Amygdala (tissue), 56 donors: ENCODE measurements around the gene EPS8.

Experiments
- DNase-seq, 56 donors: peaks; one replicate each; lab custom pipeline; 2025; lab: John Stamatoyannopoulos, UW

EPS8 gene

DNA sequence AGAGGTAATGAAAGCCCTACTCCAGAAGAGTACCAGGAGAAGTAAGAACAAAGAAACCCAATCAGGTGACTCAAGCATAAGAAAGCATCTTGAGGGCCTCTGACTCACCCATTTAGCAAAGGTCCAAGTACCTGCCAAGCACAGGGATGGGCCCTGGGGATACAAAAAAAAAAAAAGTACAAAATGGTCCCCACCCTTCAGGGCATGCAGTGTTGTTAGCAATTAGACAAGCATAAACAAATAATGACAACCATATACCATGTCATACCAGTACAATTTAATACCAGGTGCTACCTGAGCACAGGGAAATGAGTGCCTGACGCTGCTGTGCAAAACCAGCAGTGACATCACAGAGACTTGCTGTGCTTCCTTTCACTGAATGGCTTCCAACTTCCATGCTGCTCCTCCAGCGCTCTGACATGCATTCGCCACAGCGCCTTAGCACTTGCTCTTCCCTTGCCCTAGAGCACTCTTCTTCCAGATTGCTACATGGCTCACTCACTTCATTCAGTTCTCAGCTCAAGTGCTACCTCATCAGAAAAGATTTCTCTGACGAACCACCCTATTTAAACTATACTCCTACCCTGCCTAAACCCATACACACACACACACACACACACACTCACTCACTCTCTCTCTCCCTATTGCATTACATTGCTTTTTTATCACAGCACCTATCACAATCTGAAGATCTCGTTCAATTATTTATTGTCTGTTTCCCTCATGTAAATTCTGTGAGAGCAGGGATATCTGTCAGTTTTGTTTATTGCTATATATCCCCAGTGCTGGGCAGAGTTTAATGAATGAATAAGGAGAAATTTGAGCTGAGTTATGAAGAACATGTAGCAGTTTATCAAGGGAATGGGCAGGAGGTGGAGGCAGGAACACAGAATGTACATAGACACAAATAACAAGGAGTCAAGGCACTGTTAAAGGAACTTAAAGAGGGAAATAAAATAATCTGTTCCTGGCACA lies 12.9 kb upstream of the EPS8 start:
- DNase-seq: no peak

DNA sequence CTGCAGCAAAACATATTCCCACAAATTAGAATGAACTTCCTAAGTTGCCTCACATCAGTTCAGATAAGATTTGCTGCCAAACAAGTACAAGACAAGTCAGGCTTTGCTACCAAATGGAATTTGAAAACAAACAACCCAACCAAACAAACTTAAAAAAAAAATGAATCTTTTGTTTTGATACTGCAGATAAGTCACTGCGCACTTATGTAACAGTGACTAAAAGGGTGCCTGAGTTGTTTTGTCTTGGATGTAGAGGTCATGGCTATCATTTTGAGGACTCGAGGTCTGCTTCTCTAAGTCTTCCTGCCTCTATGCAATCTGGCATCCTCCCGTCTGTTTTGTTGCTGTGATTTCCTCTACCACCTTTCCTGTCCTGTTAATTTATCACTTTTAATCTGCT lies 11.1 kb upstream of the EPS8 start:
- DNase-seq: no peak

DNA sequence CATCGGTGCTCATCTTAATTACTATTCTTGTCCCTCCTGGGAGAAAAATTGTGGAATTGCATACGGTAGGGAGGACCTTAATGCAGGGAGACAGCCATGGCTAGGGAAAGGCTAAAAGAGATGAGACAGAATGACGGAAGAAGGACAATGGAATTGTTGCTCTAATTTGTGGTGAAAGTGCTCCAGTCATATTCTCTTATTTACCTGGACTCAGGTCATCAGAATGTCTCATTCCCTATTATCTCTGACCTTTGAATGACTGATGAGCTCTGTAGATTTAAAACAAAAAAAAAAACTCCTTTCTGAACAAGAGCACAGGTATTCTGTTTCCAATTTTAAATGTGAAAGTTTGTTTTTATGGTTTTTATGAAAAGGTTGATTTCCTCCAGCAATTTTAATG lies 8.6 kb upstream of the EPS8 start:
- no peak for DNase-seq

DNA sequence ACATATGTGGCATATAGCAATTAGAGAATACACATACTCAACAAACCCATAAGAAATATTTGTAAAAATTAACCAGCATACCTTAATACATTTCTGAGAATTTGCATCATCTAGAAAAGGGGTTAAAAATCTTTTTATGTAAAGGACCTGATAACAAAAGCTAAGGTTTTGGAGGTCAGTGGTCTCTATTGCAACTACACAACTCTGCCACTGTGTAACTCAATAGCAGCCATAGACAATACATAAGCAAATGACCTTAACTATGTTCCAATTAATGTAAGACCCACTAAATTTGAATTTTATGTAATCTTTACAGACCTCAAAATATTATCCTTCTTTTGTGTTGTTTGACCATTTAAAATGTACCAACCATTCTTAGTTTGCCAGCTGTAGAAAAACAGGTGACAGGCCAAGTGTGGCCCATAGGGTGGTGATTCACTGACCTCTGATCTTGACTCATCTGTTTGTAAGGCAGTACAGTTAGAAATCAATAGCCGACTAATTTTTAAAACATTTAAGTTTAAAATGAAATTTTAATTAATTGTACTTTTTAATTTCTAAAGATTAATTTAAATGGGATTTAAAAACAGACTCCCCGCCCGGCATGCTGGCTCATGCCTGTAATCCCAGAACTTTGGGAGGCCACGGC lies 7.4 kb upstream of the EPS8 start:
- no peak for DNase-seq

DNA sequence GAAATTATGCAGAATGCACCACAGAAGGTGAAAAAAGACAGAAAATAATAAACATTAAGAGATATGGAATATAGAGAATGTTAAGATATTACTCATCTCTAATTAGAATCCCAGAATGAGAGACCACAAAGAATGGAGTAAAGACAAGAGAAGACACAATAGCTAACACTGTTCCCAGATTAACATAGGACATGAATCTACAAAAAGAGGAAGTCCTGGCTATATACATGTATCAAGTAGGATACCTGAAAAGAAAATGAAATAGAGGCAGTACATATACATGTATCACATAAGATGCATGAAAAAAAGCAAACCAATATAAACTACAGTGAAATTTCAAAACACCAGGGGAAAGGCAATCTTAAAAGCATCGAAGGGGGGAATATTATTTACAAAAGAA lies 5.6 kb upstream of the EPS8 start:
- DNase-seq: no peak

DNA sequence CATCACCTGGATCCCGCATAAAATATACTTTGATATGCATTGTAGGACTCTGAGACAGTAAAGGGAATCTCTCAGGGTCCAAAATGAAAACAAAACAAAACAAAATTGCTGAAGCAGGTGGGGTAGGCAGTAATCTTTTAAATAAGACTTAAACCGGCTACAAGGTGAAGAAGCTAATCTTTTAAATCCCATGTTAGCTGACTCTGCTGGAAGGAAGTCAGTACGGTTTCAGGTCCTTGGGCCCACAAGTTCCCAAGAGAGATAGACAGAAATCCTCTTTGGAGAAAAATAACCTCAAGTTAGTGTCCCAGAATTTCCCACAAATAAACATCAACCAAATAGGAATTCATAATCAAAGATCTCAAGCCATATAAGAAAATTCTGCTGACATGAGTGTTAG lies 5.0 kb upstream of the EPS8 start:
- DNase-seq: no peak

DNA sequence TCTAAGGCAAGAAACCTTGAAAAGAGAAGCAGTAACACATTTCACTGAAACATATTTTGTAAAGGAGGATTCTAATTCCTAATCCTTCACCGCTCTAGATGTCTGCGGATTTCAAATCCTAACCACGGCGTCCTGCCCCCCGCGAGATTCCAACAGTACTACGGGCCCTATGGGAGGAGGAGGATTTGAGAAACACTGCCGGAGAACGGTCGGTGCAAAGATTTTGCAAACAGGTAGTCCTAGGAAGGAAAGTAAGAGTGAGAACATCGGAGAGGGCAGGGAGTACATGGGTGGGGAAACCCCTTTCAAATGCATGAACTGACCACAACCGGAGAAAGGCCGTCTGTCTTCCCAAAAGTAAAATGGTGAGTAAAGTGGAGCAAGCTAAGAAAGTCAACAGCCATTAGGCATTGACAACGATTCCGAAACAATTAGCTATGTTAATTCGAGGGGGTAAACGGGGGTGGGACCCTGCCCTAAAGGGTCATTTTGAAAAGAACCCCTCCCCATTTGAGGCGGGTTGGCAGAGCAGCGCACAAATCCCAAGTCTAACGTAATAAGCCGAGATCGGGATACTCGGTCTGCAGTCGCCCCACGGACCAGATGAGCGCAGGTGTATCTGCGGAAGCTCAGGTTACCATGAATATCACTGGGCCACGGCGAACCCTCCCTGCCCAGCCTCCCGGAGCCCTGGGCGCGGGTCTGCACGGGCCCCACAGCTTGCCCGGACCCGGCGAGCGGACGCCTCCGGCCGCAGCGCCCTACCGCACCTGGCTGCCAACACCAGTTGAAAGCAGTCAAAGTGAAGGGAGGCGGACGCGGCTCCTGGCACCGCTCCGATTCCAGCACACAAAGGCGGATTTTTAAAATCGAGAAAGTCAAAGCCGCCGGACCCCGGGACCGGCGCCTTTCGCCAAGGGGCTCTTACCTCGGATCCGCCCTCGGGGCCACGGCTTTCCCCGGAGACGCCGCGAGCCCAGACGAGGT lies 662 bp downstream of the EPS8 start:
- DNase-seq: peak in 27 of 56 donors; percentile 5 to 89 (median 54)

DNA sequence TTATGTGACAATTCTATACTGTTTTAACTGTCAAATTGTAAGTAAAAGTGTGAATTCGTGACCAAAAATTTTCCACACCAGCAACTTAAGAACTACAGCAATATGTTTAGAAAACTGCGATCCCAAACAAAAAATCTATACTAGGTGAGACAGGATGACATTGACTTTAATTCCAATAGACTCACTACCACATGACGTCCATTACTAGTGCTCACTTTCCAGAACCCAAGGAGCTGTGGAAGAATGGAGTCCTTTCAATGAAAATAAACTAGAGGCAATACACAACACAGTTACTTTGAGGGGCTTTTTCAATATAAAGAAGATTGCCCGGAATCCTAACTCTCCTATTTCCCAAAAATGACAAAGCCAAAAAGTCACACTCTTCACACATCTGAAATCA lies 1.4 kb downstream of the EPS8 start:
- DNase-seq: no peak

DNA sequence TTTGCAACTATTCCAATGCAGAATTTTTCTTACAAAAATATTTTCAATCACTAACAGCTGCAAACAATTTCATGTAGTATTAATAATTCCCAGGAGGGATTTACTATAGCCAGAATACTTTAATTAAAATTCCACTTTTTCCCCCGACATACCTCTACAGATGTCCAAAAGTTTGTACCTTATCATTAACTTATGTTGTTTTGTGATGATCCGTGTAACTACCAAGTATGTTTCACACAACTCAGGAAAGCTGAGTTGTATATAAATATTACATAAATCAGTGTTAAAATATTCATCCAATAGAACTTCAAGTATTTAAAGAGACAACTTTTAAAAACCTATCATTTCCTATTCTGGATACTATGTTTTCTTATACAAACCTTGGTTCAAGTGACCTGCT lies 2.4 kb downstream of the EPS8 start:
- DNase-seq: no peak

DNA sequence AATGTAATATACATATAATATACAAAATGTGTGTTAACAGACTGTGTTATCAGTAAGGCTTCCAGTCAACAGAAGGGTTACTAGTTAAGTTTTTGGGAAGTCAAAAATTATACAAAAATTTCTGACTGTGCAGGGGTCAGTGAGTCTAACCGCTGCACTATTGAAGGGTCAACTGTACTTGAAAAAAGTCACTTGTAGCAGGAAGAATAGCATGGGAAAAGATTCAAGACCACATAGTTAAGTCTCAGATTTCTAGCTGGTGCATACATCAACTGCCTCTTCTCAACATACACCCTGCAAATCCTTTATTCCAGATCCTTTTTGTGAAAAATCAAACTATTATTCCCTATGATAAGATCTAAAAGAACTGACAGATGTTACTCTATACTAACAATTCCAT lies 5.9 kb downstream of the EPS8 start:
- DNase-seq: no peak

DNA sequence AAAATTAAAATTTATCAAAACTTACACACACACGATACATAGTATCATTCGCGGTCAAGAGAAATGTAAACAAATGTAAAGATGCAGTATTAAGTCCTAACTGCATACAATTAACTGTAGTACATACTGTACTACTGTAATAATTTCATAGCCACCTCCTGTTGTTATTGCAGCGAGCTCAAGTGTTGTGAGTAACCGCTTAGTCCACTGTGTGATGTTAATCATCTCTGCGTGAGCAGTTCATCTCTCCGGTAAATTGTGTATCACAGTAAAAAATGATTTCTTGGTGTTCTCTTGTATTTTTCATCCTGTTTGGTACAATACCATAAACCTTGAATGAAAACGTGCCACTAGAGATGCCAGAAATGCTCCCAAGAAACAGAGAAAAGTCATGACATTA lies 6.5 kb downstream of the EPS8 start:
- no peak for DNase-seq

DNA sequence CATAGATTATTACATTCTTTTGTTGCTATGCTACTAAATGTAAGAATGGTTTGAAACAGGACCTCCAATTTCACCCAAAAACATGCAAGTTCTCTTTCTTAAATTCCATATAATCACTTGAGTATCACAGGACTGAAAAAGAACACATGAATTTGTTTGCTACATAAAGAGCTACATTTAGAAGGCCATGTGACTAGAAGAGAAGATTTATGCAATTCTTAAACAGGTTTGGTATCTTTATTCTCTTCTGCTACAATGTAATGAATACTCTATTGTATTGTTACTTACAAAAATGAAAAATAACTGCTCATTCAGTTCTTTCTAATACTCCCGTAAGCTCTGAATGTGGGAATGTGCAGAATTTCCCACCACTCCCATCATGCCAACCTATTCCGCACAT lies 9.3 kb downstream of the EPS8 start:
- DNase-seq: no peak

DNA sequence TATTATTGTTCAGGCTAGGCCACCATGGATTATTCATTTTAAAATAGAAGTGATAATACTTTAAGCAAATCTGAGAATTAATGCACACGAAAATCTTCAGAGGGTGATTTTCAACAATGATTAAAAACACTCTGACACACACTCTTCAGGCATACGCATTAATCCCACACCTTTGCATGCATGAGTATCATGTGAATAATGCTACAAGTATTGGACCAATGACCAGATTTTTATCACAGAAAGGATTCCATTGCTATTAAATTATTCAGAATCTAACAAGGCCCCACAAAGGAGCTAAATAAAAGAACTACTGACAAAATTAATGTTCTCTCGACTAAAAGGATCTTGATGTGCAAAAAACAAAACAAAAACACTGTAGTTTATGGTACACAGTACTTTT lies 11.1 kb downstream of the EPS8 start:
- no peak for DNase-seq

DNA sequence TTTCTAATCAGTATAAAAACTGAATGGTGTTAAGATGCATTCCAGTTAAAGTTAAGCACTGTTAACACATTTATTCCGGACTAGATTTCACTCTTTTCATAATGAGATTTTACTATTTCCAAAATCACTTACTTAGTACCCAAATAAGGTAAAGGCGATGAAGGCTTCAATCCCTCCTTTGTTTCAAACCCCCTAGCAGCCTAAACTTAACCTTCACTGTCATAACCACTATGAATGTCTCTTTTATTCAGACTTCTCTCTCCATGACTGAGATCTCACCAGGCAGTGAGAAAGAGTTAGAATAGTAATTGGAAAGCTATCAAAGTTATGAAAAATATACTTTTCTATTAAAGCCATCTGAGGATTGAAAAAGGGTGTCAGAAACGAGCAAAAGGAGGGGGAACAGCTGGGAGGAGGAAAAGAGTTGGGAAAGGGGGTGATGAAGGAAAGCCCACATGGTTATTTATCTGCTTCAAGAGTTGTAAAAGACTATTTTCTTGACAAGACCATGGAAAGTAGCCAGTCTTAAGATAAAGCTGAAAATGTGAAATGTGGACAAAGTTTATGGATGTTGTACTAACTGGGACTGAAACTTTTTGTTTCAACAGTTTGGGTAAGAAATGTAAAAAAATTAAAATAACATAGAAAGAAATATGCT lies 11.7 kb downstream of the EPS8 start:
- no peak for DNase-seq

DNA sequence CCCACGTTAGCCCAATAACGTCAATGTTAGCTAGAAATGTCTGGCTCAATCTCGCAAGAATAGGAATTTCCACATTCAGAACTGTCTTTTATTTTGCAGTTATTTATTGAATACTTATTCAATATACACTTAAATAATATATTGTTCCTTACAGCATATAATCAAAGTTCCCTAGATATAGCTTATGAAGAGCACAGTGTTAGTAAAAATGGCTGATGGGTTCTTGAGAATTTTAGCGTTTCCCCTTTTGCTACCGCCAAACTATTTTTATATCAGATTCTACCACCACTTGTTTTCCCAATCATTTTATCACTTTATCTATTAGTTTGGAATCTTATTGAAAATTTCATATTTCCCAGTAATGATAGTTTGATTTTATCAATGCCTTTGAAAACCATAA lies 12.7 kb downstream of the EPS8 start:
- no peak for DNase-seq

DNA sequence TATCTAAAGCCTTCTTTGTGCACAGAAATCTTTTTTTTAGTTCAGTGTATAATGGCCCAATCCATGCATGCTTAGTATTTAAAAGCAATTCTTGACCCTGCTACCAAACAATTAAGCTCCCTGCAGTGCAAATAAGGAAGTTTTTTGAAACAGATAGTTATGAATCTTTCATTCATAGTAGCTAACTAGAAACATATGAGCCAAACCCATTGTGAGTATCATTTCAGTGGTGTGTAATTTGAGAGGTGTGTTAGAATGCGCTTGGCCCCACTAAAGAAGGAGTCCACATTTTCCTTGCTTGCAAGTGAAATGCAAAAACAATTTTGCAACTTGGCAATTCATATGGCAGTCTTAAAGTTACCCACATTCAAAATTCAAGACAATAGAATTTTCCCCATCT lies 14.4 kb downstream of the EPS8 start:
- DNase-seq: no peak

DNA sequence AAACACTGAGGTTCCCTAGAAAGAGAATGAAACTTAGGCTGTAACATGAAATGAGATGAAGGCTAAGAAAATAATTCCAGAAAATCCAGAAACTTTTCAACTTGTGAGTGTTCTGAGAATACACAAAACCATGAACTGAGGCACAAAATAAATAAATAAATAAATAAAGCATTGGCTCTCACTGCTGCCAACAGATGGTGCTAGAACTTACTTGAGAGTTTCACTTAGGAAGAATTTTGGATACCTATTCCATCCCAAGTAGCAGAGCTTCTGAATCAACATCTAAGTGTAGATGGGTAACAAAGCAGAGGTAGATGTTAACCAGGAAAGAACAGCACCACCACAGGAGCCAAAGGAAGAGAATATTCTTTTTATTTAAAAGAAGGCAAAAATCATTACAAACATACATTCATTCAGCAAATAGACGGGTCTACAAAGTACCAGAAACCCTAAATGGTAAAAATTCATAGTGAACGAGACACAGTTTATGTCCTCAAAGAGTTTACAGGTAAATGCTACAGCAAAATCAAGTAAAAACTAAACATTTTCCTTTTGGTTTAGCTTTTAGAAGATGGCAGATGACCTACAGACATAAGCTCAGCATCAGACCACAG lies 16.7 kb downstream of the EPS8 start:
- DNase-seq: no peak

DNA sequence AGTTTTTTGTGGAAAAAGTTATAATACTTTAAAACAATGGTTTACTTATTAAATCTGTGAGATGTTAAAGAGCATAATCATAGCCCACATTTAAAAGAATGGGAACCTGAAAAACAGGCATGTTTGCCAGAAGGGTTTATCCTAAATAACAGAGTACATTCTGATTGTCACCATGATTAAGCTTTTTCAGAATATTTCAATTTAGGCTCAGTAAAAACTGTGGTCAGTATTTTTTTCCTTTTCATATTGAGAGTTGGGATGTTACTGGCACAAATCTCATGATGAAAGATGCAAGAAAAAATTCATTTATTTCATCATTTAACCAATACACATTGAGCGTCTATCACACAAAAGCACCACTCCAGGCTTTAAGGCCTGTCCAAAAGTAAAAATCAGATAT lies 18.6 kb downstream of the EPS8 start:
- DNase-seq: no peak

DNA sequence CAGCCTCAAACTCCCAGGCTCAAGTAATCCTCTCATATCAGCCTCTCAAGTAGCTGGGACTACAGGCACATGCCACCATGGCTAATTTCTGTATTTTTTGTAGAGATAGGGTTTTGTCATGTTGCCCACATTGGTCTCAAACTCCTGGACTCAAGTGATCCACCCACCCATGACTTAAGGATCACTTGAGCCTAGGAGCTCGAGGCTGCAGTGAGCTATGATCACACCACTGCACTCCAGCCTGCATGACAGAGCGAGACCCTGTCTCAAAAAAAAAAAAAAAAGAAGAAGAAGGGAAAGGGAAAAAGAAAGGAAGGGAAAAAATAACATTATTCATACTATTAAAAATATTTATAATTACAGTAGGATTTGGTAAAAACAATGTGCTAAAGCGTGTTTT lies 19.2 kb downstream of the EPS8 start:
- DNase-seq: no peak

DNA sequence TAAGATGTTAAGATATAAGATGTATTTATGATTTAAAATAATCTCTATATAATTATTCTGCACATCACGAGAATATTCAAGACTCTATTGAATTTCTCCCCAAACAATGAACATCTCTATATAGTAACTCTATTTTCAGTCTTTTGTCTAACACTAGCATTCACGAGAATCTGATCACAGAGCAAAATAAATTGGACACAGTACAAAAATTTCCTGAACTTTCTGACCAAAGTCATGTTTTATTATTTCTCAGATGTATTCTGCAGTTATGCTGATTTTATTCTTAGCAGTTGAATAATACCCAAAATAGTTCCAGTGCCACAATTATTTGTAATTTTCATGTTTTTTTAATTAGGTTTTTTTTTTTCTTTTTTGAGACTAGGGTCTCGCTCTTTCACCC lies 19.6 kb downstream of the EPS8 start:
- DNase-seq: no peak
